Ovary (tissue), 9 donors: Measurements from ENCODE around the gene TRAM2. TPM values are rescaled to one million over a fixed set of nuclear protein-coding genes. Genes with fewer than 3 reads are reported as not detected.

Experiments
- DNase-seq, 5 donors: peaks; one replicate each; pipeline ENCODE4 v3.0.0-alpha.2; 2019 to 2020
- H3K27ac ChIP-seq, 2 donors: fragments of 200-600 bp; one replicate each; pipeline versions ENCODE4 v1.5.1 to v1.8.0; 2019 to 2022
- H3K27me3 ChIP-seq: fragments of 200-600 bp; one replicate; pipeline ENCODE4 v1.8.0; 2022
- H3K36me3 ChIP-seq: fragments of 200-600 bp; sonication (generic); one replicate; pipeline ENCODE4 v1.5.1; 2019
- H3K4me1 ChIP-seq: one replicate; pipeline ENCODE4 v1.8.1; 2013; ENCODE audit warnings: mild to moderate bottlenecking, moderate library complexity; ENCODE audit not compliant: insufficient read depth
- H3K4me3 ChIP-seq: fragments of 200-600 bp; sonication (generic); one replicate; pipeline ENCODE4 v1.5.1; 2017
- H3K9me3 ChIP-seq, 2 donors: fragments of 200-600 bp in 1 of 2; sonication (generic) in 1 of 2; one replicate each; pipeline versions ENCODE4 v1.5.1 to v1.8.1; 2013 to 2019; ENCODE audit warnings: mild to moderate bottlenecking in 1 of 2, moderate library complexity in 1 of 2
- CTCF ChIP-seq, 3 donors: fragments of 450-650 bp in 2 of 3; fragments of 200-600 bp in 1 of 3; IDR thresholded peaks; one replicate each; pipeline versions ENCODE4 v1.5.1 to v1.8.0; 2016 to 2022; ENCODE audit warnings: antibody characterized with exemption in 3 of 3, mild to moderate bottlenecking in 1 of 3
- EP300 ChIP-seq: sonication (generic); formaldehyde crosslinking; IDR thresholded peaks from one replicate; pipeline ENCODE4 v1.6.1; 2017; ENCODE audit warnings: antibody characterized with exemption
- POLR2A ChIP-seq: fragments of 450-650 bp; IDR thresholded peaks from one replicate; pipeline ENCODE4 v1.6.1; 2017; ENCODE audit warnings: antibody characterized with exemption, mild to moderate bottlenecking, moderate library complexity
- WGBS, 3 donors: extraction: QIAGEN DNeasy Blood & Tissue Kit in 1 of 3; methylation state at CpG; one replicate each; pipeline versions ENCODE4 v1.1.5 to v1.1.7; 2013 to 2017; 5-methylcytosine and 5-hydroxymethylcytosine counted together
- intact Hi-C, 4 donors: fragments of 100-400 bp; cut with DNase I; formaldehyde crosslinking; loops; one replicate each; pipeline versions ENCODE4 v1.11.0 to v1.15.1; 2022 to 2023
- polyA plus RNA-seq, 2 donors: library from polyadenylated mRNA; stranded (reverse); fragments of 200-250 nt in 1 of 2; fragments of 350-450 nt in 1 of 2; fragmentation: Illumina TruSeq in 1 of 2; extraction: RNeasy Lipid Tissue Mini Kit (QIAGEN cat#74804) in 1 of 2; gene quantifications; one replicate each; pipeline ENCODE4 v1.2.3, GENCODE V29; 2013 to 2014
- total RNA-seq, 7 donors: library from RNA; depleted of rRNA in 2 of 7; stranded (reverse); fragments of >200 nt in 2 of 7; fragmentation: NEBNext Ultra II Directional in 3 of 7; extraction: Animal tissue kit (Norgen Biotek cat#: 25700) in 3 of 7; gene quantifications; one replicate each; pipeline versions ENCODE4 v1.1.0 to v1.2.4, GENCODE V29; 2016 to 2023
- donor health status: DM: no; HTN: no; CAD: no; lungs with moderate emphysema.
- donor health status: DM: no; HTN: no; CAD: no.
- donor health status: Bipolar disorder and iron deficiency.
- donor health status: DM: yes; HTN: yes; CAD: no.
- donor health status: DM: no; HTN: no; CAD: no.
- donor health status: DM: yes; HTN: yes; CAD: no.

The TRAM2 gene
- total and polyA plus RNA-seq, 9 donors, result 7.7 to 36.9 (median 22.0) TPM

- TF ChIP-seq EP300 (no peak), POLR2A (no peak), CTCF (IDR thresholded peaks at IDR 0.05) (no peak)
- WGBS, 3 donors, result 96 to 98% (median 96%) methylated on average over 7 of the region's 7 CpGs
- Histone ChIP-seq H3K4me1 (peaks cover 3% of the 10 kb centered on the region), H3K9me3 (no peaks in the 10 kb centered on the region), H3K27me3 (no peaks in the 10 kb centered on the region), H3K27ac (no peak overlapping the region), H3K4me3 (no peak overlapping the region), H3K36me3 (no peaks in the 10 kb centered on the region)
- intact Hi-C loops, result loop anchor here in 1 of 4 donors (10.0 kb wide), 1 partner anchor 170 kb away; no protein-coding TSS in a partner anchor
- no peak for DNase-seq
These were observed 82.4 kb downstream of the TRAM2 start for GRCh38 chr6:52494298-52495072.

DNA sequence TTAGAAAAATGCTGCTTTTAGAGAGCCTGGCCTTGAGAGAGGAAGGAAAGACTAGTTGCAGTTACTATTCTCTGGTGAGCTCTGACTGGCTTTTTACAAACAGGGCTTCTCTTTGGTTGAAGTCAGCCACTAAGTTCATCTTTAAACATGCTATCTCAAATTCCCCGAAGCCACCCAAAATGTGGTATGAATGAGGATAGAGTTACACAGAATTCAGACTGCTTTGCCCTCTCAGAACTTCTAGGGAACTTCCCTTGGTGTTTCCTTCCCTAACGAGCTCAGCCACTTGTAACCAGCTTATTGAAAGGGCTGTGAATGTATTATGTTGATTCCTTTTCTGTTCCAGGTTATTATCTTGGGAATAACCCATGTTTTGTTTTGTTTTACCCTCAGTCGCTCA, 83.2 kb downstream of the TRAM2 start:
- H3K36me3 ChIP-seq, result no peaks in the 10 kb centered on the region
- 7 to 34% (median 8%) methylated on average over 3 of the region's 3 CpGs for WGBS, 3 donors
- TF ChIP-seq POLR2A (no peak), EP300 (no peak), CTCF (IDR thresholded peaks at IDR 0.05) (no peak)
- no peak overlapping the region for H3K4me3 ChIP-seq
- no peak overlapping the region for H3K27ac ChIP-seq
- no peak for DNase-seq
- peaks cover 3% of the 10 kb centered on the region for H3K4me1 ChIP-seq
- no peaks in the 10 kb centered on the region for H3K27me3 ChIP-seq
- intact Hi-C loops, result loop anchor here in 1 of 4 donors (10.0 kb wide), 1 partner anchor 171 kb away; no protein-coding TSS in a partner anchor
- no peaks in the 10 kb centered on the region for H3K9me3 ChIP-seq

DNA sequence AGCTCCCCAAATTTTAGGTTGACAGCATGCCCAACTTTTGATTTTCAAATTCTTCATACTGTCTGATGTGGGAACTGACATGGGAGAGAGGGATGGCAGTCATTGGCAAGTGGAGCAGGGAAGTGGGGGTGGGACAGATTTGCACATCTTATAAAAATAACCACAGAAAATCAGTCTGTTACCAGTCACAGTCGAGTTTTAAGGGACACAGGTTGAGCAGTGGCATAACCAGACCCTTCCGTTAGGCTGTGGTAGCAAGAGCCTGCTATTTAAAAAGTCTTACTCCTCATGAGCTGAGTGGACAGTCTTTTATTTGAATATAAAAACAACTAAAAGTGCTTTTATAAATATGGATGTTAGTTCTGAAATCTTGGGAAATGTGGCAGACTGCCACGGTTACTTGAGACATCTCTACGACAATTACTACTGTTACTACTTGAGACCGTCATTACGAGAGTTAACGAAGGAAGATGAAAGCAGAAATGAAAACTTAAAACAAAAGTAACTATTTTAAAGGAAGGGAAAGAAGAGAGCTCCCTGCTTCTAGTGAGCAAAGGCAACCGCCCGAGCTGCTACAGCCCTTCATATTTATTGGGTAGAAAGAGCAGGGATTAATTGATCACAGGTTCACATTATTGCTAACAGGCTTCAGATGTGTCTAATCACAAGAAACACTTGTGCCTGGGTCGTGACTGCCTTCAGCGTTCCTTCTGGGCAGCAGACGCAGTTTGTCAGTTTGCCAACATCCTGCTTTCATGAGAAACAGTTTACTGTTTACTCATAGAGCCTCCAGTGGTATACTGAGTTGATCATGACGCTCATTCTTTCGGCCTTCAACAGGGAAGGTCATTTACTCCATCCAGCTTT, 85.4 kb downstream of the TRAM2 start:
- TF ChIP-seq EP300, result no peak
- no peak for TF ChIP-seq POLR2A
- no peak for TF ChIP-seq CTCF (IDR thresholded peaks at IDR 0.05)
- no peak overlapping the region for H3K4me3 ChIP-seq
- WGBS, 3 donors, result 51 to 79% (median 65%) methylated on average over 14 of the region's 14 CpGs
- intact Hi-C loops, result loop anchor here in 1 of 4 donors (10.0 kb wide), 1 partner anchor 173 kb away; no protein-coding TSS in a partner anchor
- no peaks in the 10 kb centered on the region for H3K4me1 ChIP-seq
- no peak overlapping the region for H3K27ac ChIP-seq
- no peak for DNase-seq
- no peaks in the 10 kb centered on the region for H3K9me3 ChIP-seq
- no peaks in the 10 kb centered on the region for H3K27me3 ChIP-seq
- H3K36me3 ChIP-seq, result no peaks in the 10 kb centered on the region

DNA sequence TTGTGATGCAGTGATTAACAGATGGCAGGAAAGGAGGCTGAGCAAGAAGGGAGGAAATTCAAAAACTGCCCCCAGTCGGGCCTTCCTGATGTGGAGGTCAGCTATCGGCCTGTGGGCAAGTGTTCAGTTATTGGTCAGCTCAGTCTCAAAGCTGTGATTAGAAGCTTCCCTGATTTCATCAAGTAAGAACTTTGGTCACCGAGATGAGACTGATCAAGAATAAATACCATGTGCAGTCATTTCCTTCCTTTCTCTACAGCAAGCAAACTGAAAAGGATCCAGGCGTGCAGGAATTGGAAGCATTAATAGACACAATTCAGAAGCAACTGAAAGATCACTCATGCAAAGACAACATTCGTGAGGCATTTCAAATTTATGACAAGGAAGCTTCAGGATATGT, 87.0 kb downstream of the TRAM2 start:
- 77 to 86% (median 84%) methylated on average over 5 of the region's 5 CpGs for whole genome bisulfite sequencing, 3 donors
- no peaks in the 10 kb centered on the region for H3K9me3 ChIP-seq
- no peak overlapping the region for H3K4me3 ChIP-seq
- no peak for TF ChIP-seq CTCF (IDR thresholded peaks at IDR 0.05)
- DNase-seq, result no peak
- no peaks in the 10 kb centered on the region for H3K27me3 ChIP-seq
- no peaks in the 10 kb centered on the region for H3K4me1 ChIP-seq
- H3K36me3 ChIP-seq, result no peaks in the 10 kb centered on the region
- intact Hi-C loops, result loop anchor here in 1 of 4 donors (10.0 kb wide), 1 partner anchor 175 kb away; no protein-coding TSS in a partner anchor
- no peak overlapping the region for H3K27ac ChIP-seq
